NCI-H2196 treated with DMSO at 0.1 percent for 48 hours (cell line): ENCODE measurements around the gene CDH9.

Experiments
- DNase-seq: peaks from one replicate; lab custom pipeline; 2025; ENCODE audit not compliant: unreplicated experiment; lab: John Stamatoyannopoulos, UW

CDH9 gene

GRCh38 chr5:27038476-27038875 lies at the start of gene CDH9:
CDH9 (minus strand) TSS chr5:27038586; CDS start chr5:26988333, 50,253 bp downstream.
- no peak for DNase-seq

GRCh38 chr5:27087747-27088146 lies 49.4 kb upstream of the CDH9 start:
- no peak for DNase-seq

- no peak for DNase-seq
Measured at GRCh38 chr5:27083449-27084415, 45.3 kb upstream of the CDH9 start.

- no peak for DNase-seq
Measured at GRCh38 chr5:27080147-27080546, 41.8 kb upstream of the CDH9 start.

- DNase-seq: no peak
Measured at GRCh38 chr5:27062451-27062850, 24.1 kb upstream of the CDH9 start.

- no peak for DNase-seq
Measured at GRCh38 chr5:27048510-27048909, 10.1 kb upstream of the CDH9 start.

- DNase-seq: no peak
Measured at GRCh38 chr5:27041372-27041771, 3.0 kb upstream of the CDH9 start.

GRCh38 chr5:27034565-27034964 lies 3.8 kb downstream of the CDH9 start:
- DNase-seq: no peak

GRCh38 chr5:27026801-27027200 lies 11.6 kb downstream of the CDH9 start:
- DNase-seq: no peak

- no peak for DNase-seq
Measured at GRCh38 chr5:27026063-27026462, 12.3 kb downstream of the CDH9 start.

- DNase-seq: no peak
Measured at GRCh38 chr5:27021471-27021870, 16.9 kb downstream of the CDH9 start.

- no peak for DNase-seq
Measured at GRCh38 chr5:27020973-27021372, 17.4 kb downstream of the CDH9 start.

- no peak for DNase-seq
Measured at GRCh38 chr5:27015758-27016157, 22.6 kb downstream of the CDH9 start.

- DNase-seq: no peak
Measured at GRCh38 chr5:27011274-27011673, 27.1 kb downstream of the CDH9 start.

- DNase-seq: no peak
Measured at GRCh38 chr5:27010646-27011045, 27.7 kb downstream of the CDH9 start.

- DNase-seq: no peak
Measured at GRCh38 chr5:27009540-27009915, 28.9 kb downstream of the CDH9 start.

- DNase-seq: no peak
Measured at GRCh38 chr5:27008604-27009539, 29.5 kb downstream of the CDH9 start.

- DNase-seq: no peak
Measured at GRCh38 chr5:27007121-27007520, 31.3 kb downstream of the CDH9 start.

GRCh38 chr5:26986985-26987384 lies 51.4 kb downstream of the CDH9 start:
- DNase-seq: no peak

GRCh38 chr5:26981750-26982149 lies 56.6 kb downstream of the CDH9 start:
- no peak for DNase-seq

GRCh38 chr5:26959290-26959689 lies 79.1 kb downstream of the CDH9 start:
- DNase-seq: no peak

- DNase-seq: no peak
Measured at GRCh38 chr5:26955161-26955560, 83.2 kb downstream of the CDH9 start.
